ENCODE measurements around the gene IGSF9.

DNA sequence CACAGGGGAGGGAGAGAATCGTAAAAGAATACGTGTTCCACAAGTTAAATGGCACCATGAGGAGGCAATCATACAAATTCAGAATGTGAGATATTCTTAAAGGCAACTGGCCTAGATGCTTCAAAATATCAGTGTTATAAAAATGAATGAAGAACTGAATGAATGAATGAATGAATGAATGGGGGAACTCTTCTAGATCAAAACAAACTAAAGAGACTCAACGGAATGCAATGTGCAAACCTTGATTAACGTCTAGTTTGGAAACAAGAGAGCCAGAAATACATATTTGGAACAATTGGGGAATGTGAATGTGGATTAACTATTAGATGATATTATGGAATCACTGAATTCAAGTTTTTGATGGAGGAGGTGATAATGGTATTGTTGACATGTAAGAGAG lies 62.3 kb downstream of the IGSF9 start:
- TF ChIP-seq, protein P1, sequence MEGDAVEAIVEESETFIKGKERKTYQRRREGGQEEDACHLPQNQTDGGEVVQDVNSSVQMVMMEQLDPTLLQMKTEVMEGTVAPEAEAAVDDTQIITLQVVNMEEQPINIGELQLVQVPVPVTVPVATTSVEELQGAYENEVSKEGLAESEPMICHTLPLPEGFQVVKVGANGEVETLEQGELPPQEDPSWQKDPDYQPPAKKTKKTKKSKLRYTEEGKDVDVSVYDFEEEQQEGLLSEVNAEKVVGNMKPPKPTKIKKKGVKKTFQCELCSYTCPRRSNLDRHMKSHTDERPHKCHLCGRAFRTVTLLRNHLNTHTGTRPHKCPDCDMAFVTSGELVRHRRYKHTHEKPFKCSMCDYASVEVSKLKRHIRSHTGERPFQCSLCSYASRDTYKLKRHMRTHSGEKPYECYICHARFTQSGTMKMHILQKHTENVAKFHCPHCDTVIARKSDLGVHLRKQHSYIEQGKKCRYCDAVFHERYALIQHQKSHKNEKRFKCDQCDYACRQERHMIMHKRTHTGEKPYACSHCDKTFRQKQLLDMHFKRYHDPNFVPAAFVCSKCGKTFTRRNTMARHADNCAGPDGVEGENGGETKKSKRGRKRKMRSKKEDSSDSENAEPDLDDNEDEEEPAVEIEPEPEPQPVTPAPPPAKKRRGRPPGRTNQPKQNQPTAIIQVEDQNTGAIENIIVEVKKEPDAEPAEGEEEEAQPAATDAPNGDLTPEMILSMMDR (conservative IDR thresholded peaks at IDR 0.05; ENCODE audit: low read length) = no peak
- TF ChIP-seq EZH2phosphoT487 (IDR thresholded peaks at IDR 0.05; ENCODE audit: borderline replicate concordance) = no peak
